ENCODE data around the gene PCDHB5. TPM values are rescaled to one million over a fixed set of nuclear protein-coding genes. Genes with fewer than 3 reads are reported as not detected.
A peak's percentile ranks its signal among the peaks of the same experiment; 100 is the strongest.
"Not testable (repeated sequence)": the region's sequence is repeated elsewhere in the genome, so short reads cannot be mapped to it uniquely, and the experiment has no call there.

PCDHB5 gene
- polyA plus RNA-seq (2013, experiment 1 of 2; ENCODE audit: insufficient read length), result 0.72 TPM
- 0.73 TPM for polyA plus RNA-seq (2013, experiment 2 of 2; ENCODE audit: insufficient read length)

DNA sequence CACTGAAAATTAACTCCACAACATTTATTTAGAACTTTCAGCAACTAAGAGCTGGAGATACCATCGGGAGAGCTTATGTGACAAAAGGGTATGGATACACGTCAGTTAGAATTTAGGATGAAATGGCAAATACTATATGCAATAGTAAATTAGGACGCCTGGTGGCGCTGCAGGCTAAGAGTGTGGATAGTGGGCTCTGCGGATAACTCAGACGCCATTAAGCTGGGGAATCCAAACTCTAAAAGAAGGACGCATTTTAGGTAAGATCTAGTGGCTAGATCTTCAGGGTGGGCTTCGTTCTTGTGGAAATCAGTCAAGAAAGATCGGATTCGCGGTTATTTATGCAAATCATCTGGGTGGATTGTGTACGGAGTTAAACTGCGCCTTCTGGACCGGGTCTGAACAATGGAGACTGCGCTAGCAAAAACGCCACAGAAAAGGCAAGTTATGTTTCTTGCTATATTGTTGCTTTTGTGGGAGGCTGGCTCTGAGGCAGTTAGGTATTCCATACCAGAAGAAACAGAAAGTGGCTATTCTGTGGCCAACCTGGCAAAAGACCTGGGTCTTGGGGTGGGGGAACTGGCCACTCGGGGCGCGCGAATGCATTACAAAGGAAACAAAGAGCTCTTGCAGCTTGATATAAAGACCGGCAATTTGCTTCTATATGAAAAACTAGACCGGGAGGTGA lies at the start of gene PCDHB5:
Gene PCDHB5, plus strand, starts transcription at position 177 of the 688 bp plus-strand sequence. Its CDS starts 229 bp downstream, at position 406.
- peak; percentile 6 for DNase-seq

DNA sequence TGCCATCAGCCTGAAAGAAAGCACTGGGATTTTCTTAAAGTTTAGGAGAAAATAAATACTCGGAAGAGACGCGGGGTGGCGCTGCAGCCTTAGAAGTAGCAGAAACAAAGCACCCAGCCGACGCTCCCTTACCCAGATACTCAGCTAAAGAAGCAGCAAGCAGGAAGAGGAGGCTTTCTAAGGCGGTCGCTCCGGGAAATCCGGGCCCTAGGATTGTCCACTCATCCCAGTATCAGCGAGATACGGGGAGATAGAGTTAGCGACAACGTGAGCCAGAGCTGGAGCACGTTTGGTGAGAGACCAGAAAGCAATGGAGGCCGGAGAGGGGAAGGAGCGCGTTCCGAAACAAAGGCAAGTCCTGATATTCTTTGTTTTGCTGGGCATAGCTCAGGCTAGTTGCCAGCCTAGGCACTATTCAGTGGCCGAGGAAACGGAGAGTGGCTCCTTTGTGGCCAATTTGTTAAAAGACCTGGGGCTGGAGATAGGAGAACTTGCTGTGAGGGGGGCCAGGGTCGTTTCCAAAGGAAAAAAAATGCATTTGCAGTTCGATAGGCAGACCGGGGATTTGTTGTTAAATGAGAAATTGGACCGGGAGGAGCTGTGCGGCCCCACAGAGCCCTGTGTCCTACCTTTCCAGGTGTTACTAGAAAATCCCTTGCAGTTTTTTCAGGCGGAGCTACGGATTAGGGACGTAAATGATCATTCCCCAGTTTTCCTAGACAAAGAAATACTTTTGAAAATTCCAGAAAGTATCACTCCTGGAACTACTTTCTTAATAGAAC lies 40.3 kb upstream of the PCDHB5 start, which contains the start of gene PCDHB2:
Gene PCDHB2, plus strand, starts transcription at position 135 of the 782 bp plus-strand sequence. Its CDS starts 176 bp downstream, at position 311.
- peak; percentile 57 for DNase-seq

- DNase-seq, result no peak
Observed at GRCh38 chr5:141095263-141095641, 39.8 kb upstream of the PCDHB5 start.

DNA sequence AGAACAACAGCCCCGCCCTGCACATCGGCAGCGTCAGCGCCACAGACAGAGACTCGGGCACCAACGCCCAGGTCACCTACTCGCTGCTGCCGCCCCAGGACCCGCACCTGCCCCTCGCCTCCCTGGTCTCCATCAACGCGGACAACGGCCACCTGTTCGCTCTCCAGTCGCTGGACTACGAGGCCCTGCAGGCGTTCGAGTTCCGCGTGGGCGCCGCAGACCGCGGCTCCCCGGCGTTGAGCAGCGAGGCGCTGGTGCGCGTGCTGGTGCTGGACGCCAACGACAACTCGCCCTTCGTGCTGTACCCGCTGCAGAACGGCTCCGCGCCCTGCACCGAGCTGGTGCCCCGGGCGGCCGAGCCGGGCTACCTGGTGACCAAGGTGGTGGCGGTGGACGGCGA lies 38.8 kb upstream of the PCDHB5 start:
- DNase-seq, result not testable (repeated sequence)

DNA sequence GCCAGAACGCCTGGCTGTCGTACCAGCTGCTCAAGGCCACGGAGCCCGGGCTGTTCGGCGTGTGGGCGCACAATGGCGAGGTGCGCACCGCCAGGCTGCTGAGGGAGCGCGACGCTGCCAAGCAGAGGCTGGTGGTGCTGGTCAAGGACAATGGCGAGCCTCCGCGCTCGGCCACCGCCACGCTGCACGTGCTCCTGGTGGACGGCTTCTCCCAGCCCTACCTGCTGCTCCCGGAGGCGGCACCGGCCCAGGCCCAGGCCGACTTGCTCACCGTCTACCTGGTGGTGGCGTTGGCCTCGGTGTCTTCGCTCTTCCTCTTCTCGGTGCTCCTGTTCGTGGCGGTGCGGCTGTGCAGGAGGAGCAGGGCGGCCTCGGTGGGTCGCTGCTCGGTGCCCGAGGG lies 38.4 kb upstream of the PCDHB5 start:
- DNase-seq, result not testable (repeated sequence)

DNA sequence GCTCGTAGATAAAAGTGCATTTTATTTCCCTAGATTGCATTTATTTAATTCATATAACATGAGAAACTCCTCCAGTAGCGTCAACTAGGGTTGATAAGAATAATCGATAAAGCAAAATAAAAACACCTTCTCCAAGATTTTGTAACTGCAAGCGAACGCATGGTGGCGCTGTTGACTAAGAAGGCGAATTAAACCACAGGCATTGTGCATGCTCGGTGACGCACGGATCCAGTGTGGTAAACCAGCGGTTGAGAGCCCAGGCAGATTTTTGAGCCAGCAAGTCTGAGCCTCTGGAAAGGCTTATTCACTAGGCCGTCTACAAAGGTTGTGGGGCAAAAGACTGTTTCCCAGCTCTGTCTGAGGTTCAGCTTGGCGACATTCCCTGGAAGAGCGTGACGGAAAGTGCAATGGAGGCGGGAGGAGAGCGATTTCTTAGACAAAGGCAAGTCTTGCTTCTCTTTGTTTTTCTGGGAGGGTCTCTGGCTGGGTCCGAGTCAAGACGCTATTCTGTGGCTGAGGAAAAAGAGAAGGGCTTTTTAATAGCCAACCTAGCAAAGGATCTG lies 34.7 kb upstream of the PCDHB5 start, which contains the start of gene PCDHB3:
Gene PCDHB3, plus strand, starts transcription at position 231 of the 563 bp plus-strand sequence. Its CDS starts 177 bp downstream, at position 408.
- peak; percentile 25 for DNase-seq

DNA sequence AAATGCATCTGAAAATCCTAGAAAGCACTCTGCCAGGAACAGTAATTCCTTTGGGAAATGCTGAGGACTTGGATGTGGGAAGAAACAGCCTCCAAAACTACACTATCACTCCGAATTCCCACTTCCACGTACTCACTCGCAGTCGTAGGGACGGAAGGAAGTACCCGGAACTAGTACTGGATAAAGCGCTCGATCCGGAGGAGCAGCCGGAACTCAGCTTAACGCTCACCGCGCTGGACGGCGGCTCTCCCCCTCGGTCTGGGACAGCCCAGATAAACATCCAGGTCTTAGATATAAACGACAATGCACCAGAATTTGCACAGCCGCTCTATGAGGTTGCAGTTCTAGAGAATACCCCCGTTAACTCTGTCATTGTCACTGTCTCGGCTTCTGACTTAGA lies 33.9 kb upstream of the PCDHB5 start:
- DNase-seq, result no peak

GRCh38 chr5:141102070-141102469 lies 32.9 kb upstream of the PCDHB5 start:
- not testable (repeated sequence) for DNase-seq

GRCh38 chr5:141102471-141102870 lies 32.5 kb upstream of the PCDHB5 start:
- not testable (repeated sequence) for DNase-seq

DNA sequence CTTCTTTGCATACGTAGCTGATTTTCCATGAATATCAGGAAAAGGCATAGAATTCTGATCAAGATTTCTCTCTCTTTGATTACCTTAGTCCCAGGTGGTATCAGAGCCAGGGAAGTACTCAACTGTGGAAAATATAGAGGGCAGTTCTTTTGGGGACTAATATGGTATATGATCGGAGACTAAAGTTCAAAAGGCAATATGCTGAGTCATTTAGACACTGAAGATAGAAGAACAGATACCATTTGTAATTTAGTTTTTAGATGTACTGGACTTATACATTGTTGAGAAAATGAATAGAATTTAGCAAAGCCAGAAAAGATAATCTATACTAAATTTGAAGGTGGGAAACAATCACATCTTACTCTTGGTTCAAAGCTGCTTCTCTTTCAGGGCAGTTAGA lies 29.7 kb upstream of the PCDHB5 start:
- DNase-seq, result no peak

- DNase-seq, result no peak
Observed at GRCh38 chr5:141119250-141119649, 15.8 kb upstream of the PCDHB5 start.

DNA sequence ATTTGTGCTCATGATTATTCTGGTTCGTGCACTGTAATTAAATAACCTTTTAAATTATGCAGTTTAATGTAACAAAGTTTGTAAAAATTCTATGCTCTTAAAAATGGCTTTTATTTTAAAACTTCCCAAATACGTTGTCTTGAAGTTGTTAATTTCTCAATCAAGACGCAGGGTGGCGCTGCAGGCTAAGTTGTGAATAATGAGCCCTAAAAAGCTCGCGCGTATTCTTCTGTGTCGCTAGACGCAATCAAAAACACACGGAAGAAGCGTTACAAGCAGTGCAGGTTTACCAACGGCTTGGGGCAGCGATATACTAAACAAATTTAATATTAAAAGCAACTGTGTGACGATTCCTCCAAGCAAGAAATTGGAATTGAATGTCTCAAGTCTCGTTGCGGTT lies 13.4 kb upstream of the PCDHB5 start, which contains the start of gene PCDHB4:
Gene PCDHB4, plus strand, starts transcription at position 256 of the 400 bp plus-strand sequence. CDS start 181 bp downstream, outside the sequence.
- no peak for DNase-seq

- no peak for DNase-seq
Observed at GRCh38 chr5:141121985-141122384, 13.0 kb upstream of the PCDHB5 start.

GRCh38 chr5:141123396-141124135 lies 11.4 kb upstream of the PCDHB5 start:
- DNase-seq, result not testable (repeated sequence)

GRCh38 chr5:141127305-141127704 lies 7.7 kb upstream of the PCDHB5 start:
- DNase-seq, result no peak

GRCh38 chr5:141135718-141136266 lies 786 bp downstream of the PCDHB5 start:
- DNase-seq, result no peak

GRCh38 chr5:141137346-141137745 lies 2.3 kb downstream of the PCDHB5 start:
- DNase-seq, result not testable (repeated sequence)

DNA sequence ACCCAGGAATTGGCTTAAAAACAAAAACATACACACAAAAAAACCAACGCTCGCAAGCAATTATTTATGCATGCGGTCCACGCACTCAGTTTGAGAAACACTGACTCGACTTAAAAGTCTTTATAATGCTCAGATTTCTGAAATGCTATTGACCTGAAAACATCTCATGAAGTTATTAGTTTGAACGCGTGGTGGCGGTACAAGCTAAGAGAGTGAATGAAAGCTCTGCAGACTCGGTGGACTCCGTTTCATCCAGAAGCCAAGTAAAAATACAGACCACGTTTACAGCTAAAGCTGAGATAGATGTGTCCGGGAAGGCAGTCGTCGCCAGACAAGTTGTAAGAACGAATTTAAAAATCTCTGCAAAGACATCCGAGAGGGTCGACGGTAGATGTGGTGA lies 14.8 kb downstream of the PCDHB5 start, which contains the start of gene PCDHB6:
Gene PCDHB6, plus strand, starts transcription at position 246 of the 400 bp plus-strand sequence. CDS start 201 bp downstream, outside the sequence.
- peak; percentile 6 for DNase-seq

GRCh38 chr5:141150224-141150992 lies 15.4 kb downstream of the PCDHB5 start:
- DNase-seq, result no peak

- no peak for DNase-seq
Observed at GRCh38 chr5:141150993-141151325, 16.0 kb downstream of the PCDHB5 start.

- DNase-seq, result not testable (repeated sequence)
Observed at GRCh38 chr5:141151632-141152031, 16.6 kb downstream of the PCDHB5 start.
